GM19372 (cell line): Measurements from ENCODE around the gene RTF1.

Source experiments
- ATAC-seq: cut with Tn5 transposase; IDR thresholded peaks from one replicate; pipeline ENCODE4 v1.9.1; 2021; ENCODE audit warnings: mild to moderate bottlenecking, low read depth, moderate library complexity; ENCODE audit not compliant: unreplicated experiment

The RTF1 gene

GRCh38 chr15:41502795-41503668, 86.1 kb downstream of the RTF1 start:
- ATAC-seq = no peak

GRCh38 chr15:41503669-41504010, 86.7 kb downstream of the RTF1 start:
- ATAC-seq = no peak

GRCh38 chr15:41504751-41505492, 88.0 kb downstream of the RTF1 start:
- ATAC-seq = no peak

- ATAC-seq = no peak
Observed at GRCh38 chr15:41505776-41506175, 88.9 kb downstream of the RTF1 start.

DNA sequence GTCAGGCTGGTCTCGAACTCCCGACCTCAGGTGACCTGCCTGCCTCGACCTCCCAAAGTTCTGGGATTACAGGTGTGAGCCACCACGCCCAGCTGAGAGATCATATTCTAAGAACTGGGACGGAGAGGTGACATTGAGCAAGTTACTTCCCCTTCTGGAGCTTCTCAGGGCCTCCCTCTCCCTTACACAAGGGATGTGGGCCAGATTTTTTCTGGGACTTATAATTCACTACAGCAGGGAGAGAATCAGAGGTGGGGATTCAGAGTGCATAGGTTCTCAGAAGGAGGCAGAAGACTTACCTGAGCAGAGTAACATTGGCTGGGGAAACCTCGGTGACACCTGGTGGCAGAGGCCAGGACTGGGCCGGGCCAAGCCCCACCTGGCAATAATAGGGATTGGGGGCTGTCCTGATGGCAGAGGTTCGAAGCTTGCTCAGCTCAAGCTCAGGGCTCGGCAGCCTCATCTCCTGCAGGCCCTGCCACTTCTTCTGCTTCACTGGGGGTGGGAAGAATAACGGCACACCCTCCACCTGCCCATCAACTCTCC, 90.0 kb downstream of the RTF1 start:
- no peak for ATAC-seq

DNA sequence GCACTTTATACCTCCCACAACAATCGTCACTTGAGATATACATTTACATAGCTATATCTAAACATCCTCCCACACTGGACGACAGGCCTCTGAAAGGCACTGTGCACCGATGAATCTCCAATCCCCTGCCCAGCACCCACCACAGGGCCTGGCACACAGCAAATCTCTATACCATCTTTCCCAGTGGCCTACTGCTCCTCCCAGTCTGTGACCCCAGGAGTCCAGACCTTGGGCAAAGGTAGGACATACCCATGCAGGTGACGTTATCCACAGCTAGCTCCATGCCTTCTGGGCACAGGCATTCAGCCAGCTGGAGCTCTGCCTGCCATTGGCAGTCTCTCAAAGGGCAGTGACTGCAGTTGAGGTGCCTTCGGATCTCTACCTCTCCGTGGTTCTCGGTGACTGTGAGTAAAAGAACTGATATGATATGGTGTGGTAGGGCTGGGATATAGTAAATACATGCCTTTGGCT, 91.0 kb downstream of the RTF1 start:
- no peak for ATAC-seq

- no peak for ATAC-seq
Observed at GRCh38 chr15:41510728-41511127, 93.8 kb downstream of the RTF1 start.

DNA sequence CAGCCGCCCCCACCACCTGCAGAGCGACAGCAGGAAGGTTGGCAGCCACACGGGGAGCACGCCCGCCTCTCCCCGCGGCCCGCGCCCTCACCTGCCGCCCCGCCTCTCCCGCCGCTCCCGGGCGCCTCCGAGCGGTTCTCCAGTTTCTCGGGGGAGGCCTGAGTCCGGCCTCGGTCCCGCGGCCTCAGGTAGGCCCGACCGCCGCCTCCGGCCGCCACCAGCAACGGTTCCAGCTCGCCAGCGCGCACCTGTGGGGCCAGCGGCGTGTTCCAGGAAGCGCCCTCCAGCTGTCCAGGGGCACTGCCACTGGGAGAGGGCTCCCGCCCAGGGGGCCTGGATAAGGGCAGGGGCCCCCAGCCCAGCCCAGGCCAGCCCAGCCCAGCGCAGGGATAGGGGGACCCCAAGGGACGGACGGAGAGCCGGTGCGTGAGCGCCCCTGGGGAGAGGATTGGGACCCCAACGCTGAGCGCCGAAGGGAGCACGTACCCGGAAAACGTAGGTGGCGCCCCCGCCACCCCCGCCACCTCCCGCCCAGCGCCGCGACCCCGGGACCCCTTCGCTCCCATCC, 94.5 kb downstream of the RTF1 start:
- ATAC-seq = no peak

GRCh38 chr15:41511899-41512369, 95.0 kb downstream of the RTF1 start:
- ATAC-seq = no peak

DNA sequence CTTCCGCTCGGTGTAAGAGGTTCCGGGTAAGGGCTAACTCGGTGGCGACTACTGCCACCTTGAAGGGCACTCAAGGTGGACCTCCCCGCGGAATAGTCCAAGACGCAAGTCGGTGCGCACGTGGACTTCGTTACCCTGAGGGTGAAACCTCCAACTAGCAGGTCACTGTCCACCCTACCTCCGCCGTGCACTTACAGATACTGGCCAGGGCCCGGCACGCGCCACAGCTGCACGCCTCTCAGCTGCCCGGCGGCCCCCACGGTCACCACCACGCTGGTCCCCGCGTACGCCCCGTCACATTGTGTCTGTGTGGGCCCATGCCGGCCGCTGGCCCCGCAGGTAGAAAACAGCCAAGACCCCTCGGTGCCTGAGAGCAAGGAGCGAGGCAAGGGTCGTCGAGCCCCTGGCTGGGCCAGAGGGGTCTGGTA, 95.6 kb downstream of the RTF1 start:
- ATAC-seq = no peak

- ATAC-seq = no peak
Observed at GRCh38 chr15:41512940-41513505, 96.1 kb downstream of the RTF1 start.

- ATAC-seq = no peak
Observed at GRCh38 chr15:41513506-41514227, 96.8 kb downstream of the RTF1 start, which contains the start of gene LTK. Gene LTK (minus strand): TSS chr15:41513827. CDS start chr15:41513709, 118 bp downstream.

GRCh38 chr15:41517895-41518449, 101.1 kb downstream of the RTF1 start:
- no peak for ATAC-seq

- no peak for ATAC-seq
Observed at GRCh38 chr15:41520636-41521035, 103.7 kb downstream of the RTF1 start.

GRCh38 chr15:41521614-41522013, 104.7 kb downstream of the RTF1 start:
- no peak for ATAC-seq

- ATAC-seq = no peak
Observed at GRCh38 chr15:41523097-41523496, 106.2 kb downstream of the RTF1 start.

DNA sequence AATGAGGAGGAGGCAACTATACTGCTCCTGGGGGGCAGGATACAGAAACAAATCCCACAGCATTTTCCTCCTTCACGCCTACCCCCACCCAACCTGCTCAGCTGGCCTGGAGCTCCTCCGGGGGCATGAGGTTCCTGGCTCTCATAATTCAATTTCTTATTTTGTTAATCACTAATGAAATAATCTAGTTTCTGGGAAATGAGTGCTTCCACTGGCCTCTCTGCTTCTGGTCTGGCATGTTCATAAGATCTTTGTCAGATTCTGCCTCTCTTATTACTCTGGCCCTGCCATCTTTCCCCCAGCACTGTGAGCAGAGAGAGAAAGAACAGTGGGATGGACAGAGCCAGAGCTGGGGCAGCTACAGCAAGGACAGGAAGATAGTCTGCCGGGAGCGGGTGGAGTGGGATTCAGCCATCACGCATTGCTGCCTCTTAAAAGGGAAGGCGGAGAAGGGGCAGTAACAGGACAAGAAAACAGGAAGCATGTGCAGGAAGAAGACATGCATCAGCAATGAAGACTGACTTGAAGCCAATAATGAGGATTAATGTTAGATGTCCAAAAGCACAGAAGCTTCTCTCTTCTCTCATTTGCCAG, 113.6 kb downstream of the RTF1 start:
- no peak for ATAC-seq
